A172 (cell line): Measurements from ENCODE around the gene IFI27L1. TPM values are rescaled to one million over a fixed set of nuclear protein-coding genes. Genes with fewer than 3 reads are reported as not detected.

Experiments used
- DNase-seq: peaks from one replicate; pipeline ENCODE4 v3.0.0-alpha.2; 2015; ENCODE audit warnings: low spot score
- total RNA-seq: library from RNA; depleted of rRNA; stranded (reverse); fragments of >200 nt; shearing (Covaris generic); gene quantifications from 2 replicates; pipeline ENCODE4 v1.2.3, GENCODE V29; 2014

Gene IFI27L1
- total RNA-seq, 1 experiment from 2014 or later, result 8.8 TPM

DNA sequence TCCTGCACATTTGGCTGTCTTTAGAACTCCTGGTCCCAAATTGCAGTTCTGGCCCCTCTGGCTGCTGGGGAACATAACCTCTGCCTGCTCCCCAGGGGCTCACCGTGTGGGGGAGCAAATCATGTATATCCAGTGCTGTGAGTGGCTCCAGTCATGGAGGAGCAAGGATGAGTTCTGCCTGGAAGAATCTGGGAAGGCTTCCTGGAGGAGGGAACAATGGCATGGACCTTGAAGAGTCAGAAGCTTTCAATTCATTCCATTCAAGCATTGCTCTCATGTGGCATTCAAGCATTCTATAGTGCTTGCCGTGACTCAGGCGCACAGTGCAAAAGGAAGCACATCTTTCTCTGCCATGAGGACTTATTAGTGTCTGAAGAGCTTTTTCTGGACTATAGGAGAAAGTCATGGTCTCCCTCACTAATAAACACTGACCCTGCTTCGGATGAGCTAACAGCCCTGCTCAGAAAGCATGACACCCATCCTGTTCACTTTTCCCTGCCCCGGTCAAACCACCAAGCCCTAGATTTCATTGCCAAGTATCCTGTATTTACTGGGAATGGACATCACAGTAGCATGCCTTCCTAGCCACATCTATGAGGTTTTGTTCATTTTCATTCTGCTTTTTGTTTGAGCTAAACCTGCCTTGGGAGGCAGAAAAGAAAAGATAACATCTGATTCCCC, 32.9 kb downstream of the IFI27L1 start:
- no peak for DNase-seq

DNA sequence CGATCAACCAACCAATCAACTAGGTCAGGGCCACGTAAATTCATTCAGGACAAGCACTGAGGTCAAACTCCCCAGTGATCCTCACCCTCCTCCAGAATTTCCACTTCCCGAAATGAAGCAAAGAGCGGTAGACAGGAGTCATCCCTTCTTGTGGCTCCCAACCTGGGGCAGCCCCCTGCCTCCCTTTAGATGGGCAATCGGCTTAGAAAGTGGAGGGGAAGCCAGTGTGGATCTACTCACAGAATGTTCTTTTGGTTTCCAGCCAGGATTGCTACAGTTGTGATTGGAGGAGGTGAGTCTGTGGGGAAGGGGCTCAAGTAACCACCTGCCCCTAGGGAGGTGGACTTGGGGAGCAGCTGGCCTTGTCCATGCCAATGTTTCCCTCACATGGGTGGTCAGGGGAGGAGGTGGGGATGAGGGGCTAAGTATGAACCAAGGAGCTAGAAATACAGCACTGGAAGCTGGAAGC, 33.5 kb downstream of the IFI27L1 start:
- no peak for DNase-seq

DNA sequence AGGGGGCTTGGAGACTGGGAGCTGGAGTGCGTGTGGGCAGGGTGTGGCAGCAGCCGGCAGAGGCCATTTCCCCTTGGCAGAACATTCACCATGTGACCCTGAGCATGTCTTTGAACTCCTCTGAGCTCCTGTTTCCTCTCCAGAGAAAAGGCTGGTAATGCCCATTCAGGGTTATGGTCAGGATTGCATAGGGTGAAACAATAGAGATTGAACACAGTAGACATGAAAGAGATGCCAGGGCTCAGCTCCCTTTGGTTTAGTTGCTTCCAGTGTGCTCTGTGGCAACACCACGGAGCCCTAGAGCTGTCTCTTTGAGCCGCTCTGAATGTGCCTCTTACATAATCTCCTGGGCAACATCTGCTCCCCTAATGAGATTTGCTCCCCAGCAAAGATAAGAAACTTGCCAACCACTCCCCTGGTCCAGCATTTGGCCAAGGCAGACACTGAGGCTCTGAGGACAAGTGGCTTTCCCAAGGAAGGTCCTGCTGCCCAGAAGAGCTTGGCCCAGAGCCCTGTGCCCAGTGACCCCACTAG, 34.0 kb downstream of the IFI27L1 start:
- no peak for DNase-seq

DNA sequence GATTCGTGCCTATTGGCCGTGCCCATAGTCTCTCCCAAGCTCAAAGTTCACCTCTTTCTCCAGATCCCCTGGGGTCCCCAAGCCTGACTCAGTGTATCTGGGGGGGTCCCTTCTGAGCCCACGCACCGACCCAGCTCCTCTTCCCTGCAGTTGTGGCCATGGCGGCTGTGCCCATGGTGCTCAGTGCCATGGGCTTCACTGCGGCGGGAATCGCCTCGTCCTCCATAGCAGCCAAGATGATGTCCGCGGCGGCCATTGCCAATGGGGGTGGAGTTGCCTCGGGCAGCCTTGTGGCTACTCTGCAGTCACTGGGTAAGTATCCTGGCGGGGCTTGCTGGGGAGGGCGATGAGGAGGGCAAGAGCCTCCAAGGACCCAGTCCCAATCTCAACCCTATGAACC, 34.5 kb downstream of the IFI27L1 start:
- DNase-seq, result no peak

DNA sequence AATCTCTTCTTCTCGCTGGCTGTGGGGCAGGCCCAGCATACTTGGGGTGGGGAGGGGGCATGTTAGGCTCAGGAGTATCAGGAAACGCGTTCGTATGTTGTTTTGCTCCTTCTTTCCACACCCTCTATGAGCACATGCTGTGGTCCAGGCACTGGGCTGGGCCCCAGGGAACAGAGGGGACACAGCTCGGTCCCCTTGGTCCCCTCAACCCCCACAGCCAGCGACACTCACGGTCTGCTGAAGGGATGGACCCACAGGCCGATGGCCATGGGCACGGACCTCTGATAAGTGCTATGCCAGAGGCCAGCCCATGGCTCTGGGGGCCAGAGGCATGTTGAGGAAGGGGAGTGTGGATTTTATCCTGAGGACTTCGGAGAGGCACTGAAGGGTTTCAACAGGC, 35.6 kb downstream of the IFI27L1 start:
- no peak for DNase-seq

DNA sequence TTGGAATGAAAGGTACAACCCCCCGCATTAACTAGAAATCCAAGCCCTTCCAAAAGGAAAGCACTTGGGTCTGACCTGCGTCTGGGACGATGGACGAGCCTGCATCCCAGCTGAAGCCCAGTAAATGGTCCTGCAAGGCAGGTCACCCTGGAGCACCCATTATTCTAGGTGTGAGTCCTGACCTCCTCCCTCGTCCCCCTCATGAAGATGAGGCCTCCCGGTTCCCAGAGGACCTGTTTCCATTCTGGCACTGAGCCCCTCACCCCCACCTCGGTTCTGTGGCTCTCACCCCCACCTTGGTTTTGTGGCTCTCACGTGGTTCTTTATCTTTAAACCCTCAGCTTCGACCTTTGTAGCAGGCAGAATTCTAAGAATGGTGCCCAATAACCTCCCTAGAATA, 36.7 kb downstream of the IFI27L1 start:
- DNase-seq, result no peak

DNA sequence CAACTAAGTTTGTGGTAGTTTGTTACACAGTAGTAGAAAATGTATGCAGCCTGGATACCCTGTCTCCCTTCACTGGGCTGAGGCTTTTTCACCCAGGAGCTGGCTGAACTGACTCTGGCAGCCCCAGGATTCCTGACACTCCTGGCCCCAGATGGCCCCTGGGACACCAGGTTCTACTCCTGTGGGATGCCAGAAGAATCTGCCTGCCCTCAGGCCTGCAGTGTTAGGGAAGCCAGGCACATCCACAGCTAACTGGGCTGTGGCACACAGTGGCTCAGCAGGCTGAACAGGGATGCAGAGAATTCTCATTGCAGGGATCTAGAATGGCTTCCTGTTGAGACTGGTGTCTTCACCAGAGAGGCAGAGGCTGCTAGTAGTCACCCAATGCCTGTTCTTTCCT, 38.0 kb downstream of the IFI27L1 start:
- DNase-seq, result no peak

DNA sequence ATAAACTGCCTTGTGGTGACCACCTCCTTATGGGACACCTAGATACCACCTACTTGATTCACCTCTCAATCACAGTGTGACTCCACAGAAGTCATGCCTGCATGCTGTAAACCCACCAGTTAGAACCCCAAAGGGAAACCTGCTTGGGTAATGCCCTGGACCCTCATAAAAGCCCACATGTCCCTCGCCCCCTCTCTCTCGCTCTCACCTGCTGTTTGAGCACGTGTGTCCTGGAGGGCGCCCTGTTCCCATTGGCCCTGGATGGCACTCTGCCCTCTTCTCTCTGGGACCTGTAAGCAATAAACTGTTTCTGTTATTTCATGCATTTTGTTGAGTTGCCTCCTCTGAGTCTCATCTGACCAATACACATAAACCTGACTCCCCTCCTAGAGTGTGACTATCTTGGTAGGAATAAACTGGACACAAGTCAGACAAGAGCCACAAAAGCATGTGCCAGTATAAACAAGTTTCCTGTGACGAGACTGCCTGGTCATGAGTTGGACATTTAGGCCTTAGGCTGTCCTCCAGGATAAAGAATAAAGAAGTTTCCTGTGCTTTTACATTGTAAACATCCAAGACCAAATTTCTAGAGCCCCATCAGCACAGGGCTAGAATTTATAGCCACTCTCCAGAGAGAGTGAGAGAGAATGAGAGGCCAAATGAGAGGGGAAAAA, 39.7 kb downstream of the IFI27L1 start:
- DNase-seq, result no peak

DNA sequence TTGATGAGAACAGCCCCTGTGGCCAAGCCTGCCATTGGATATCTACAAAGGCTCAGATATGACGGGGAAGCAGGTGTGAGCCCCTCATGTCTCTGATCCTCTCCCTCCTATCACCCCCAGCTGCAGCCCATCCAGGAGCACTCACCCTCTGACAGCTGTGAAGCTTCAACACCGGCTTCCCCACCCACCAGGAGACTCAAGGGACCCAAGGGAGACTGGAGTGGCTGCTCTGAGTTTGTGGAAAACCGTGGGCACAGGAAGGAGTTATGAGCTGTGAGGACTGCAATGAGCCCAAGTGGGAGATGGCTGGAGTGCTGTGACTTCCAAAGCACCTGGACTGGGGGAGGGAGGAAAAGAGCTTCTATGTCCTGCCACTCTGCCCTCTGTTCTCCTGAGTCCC, 40.4 kb downstream of the IFI27L1 start:
- DNase-seq, result no peak

DNA sequence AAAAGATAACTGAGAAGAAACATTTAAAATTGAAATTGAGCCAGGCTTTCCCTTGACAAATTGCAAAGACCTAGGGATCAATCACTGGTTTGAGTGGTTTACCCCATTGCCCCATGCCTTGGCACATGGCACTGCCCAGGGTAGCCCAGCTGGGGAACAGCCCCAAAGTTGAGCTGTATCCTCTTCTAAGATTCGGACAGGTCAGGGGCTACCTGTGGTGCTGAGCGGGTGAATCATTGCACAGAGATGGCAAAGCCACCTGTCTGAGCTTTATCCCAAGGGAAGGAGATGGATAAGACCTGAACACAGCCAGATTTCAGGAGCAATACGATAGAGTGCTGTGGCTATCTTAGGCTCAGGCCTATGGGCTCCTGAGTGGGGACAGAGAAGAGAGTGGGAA, 41.3 kb downstream of the IFI27L1 start:
- no peak for DNase-seq

DNA sequence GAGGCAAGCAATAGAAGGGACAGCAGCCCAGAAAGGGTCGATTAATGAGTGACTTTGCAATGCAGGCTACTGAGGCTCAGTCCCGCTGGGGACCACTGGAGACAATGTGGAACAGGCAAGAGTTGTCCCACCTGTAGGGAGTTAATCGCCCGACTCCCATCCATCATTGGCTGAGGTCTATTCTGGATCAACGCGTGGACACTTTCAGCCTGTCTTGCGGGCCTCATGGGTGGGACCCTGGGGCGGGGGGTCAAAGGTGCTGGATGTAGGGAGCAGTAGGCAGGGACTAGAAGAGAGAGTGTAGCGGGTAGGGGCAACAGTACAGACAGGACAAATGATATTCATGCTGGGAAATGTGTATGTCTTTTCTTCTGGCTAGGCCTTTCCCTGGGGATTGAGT, 42.2 kb downstream of the IFI27L1 start:
- DNase-seq, result no peak

DNA sequence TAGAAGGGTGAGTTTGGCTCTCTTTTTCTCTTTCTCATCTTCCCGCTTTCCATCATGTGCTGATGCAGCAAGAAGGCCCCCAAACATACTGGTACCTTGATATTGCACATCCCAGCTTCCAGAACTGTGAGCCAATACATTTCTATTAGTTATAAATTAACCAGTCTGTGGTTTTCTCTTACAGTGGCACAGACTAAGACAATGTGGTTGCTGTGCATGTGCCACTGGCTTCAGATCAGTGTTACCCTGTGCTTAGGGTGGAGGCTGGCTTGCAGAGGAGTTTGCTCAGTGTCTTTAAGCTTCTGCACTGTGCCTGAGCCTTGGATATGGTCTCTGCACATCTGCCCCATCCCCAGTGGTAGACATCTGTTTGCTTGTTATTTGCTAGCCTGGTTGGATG, 42.8 kb downstream of the IFI27L1 start:
- no peak for DNase-seq

DNA sequence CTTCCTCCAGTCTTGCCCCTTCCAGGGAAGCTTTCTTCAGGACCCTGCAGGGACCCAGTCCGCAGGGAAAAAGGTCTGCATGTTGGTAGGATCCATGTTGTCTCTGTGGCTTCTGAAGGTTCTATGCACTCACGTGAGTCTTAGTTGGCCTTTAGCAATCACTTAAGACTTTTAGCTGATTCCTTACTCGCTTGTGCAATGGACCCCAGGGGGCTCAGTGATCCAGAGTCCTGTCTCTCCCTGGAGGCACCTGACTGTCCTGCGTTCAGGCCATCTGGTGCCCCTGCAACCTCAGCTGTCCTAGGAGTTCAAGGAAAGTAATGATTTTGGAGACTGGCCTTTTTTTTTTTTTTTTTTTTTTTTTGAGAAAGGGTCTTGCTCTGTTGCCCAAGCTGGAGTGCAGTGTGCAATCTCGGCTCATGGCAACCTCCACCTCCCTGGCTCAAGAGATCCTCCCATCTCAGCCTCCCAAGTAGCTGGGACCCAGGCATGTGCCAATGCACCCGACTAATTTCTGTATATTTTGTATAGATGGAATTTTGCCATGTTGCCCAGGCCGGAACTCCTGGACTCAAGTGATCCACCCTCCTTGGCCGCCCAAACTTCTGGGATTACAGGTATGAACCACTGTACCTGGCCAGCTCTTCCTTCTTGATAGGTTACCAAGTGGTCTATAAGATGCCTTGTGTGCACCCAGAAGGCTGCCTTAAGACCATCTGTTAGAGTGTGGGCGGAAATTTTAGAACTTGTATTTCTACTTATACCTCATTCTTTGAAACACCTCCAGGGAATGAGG, 43.7 kb downstream of the IFI27L1 start:
- DNase-seq, result no peak

DNA sequence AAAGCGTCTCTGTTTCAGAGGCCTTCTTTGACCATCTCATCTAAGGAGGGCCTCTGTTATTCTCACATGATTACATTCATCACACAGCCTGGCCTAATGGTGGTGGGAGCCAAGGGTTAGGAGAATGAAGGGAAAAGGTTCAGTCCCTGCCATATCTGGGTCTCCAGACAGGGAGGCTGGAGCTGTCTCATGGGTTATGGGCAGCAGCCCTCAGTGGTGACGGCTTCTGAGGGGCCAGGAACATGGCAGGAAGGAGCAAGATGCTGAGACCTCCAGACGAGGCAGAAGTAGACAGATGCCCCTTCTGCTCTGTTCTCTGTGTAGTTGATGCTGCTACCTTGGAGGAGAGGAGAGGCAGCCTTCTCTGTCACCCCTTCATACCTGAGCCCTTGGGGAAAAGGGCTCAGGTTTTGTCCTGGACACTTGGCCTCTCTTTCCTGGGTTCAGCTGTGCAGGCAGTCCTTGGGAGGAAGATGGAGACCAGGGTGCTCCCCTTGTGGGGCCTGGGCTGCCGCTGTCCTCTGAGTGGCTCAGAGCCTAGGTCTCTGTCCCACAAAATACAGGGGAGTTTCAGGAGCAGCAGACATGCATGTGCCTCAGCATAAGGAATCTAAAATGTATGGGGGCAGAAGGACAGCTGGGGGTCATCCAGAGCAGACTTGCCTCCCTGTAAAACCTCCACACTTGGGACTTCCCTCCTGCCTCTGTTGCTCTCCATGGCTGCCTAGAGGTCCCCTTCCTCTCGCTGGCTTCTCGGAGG, 44.7 kb downstream of the IFI27L1 start:
- no peak for DNase-seq

DNA sequence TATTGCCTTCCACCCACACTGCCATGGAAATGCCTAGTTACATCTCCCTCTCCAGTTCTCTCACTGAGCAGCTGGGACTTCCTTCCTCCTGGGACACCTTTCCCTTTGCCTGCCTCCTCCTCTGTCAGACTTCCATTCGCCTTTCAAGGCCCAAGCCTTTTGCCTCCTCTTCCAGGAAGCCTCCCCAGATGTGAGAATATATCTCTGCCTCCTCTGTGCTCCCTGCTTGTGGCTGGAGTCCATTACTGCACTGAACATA, 45.2 kb downstream of the IFI27L1 start:
- DNase-seq, result no peak

DNA sequence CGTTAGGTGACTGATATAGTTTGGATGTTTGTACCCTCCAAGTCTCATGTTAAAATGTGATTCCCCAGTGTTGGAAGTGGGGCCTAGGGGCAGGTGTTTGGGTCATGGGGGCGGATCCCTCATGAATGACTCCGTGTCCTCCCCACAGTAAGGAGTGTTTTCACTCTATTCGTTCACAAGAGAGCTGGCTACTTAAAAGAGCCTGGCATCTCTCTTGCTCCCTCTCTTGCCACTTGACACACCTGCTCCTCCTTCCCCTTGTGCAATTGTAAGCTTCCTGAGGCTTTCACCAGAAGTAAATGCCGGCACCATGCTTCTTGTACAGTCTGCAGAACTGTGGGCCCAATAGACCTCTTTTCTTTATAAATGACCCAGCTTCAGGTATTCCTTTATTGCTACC, 45.7 kb downstream of the IFI27L1 start:
- DNase-seq, result no peak

DNA sequence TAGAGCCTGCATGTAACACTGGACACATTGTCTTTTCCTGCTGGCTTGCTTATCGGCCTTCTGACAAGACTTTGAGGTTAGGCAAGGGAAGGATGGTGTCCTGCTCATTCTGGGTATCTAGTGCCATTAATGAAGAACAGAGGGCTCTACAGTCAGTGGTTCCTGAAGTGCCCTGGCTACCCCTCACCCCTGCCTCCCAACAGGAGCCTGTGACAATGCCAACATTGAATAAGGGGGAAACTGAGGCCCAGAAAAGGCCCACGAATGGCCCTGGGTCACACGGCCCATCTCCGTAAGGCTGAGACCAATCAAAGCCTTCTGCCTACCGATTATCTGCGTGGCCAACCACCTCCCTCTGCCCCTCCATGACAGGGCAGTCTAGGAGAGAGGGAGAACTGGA, 46.2 kb downstream of the IFI27L1 start:
- DNase-seq, result no peak

DNA sequence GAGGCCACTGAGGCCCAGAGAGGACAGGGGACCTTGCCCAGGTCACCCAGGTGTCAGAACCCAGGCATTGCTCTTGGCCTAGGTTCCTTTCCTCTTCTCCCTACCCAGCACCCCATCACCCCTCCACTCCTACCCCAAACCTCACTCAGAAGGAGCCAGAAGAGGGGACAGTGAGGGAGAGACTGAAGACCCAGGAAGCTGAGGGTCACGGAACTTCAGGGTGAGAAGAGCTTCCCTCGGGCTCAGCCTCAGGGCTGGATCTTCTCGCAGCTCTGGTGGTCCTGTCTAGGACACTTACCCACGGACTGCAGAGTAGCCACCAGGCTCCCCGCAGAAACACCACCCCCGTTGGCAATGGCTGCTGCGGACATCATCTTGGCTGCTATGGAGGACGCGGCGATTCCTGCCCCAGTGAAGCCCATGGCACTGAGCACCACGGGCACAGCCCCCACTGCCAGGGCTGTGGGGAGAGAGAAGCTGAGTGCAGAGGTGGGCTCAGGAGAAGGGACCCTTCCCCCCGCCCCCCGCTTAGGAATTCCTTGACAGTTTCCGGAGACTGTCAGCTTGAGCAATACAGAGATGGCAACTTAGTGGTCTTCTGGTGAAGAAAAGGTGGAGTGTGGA, 47.2 kb downstream of the IFI27L1 start:
- DNase-seq, result no peak

DNA sequence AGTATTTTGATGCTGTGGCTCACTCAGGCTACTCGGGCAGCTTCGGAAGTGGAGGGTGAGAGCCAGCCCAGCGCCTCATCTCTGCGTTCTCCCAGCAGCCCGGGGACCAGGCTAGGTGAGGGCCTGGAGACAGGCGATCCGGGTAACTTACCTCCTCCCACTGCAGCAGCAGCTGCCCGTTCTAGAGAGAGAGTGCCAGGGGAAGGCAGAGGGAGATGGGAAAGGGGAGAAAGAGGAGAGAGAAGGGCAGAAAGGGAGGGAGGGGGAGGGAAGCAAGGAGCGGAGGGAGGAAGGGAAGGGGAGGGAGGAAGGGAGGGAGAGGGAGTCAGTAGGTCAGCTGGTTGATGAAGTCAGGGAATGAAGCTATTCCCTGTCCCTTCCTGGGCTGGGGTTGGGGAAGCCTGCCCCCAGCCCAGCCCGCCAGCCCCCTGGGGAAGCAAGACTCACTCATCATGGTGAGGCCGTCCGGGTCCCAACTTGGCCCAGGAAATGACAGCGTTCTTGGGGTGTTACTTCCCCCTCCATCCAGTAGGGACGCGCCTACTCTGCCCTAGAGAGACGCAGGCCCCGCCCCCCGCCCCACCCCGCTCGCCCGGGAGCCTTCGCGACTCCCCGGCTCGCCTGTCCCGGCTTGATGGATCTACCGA, 48.1 kb downstream of the IFI27L1 start, which contains the start of gene IFI27L2:
IFI27L2 (minus strand) TSS at position 494 of the 647 bp plus-strand sequence; CDS start at position 454, 40 bp downstream.
- peak; percentile 74 for DNase-seq

DNA sequence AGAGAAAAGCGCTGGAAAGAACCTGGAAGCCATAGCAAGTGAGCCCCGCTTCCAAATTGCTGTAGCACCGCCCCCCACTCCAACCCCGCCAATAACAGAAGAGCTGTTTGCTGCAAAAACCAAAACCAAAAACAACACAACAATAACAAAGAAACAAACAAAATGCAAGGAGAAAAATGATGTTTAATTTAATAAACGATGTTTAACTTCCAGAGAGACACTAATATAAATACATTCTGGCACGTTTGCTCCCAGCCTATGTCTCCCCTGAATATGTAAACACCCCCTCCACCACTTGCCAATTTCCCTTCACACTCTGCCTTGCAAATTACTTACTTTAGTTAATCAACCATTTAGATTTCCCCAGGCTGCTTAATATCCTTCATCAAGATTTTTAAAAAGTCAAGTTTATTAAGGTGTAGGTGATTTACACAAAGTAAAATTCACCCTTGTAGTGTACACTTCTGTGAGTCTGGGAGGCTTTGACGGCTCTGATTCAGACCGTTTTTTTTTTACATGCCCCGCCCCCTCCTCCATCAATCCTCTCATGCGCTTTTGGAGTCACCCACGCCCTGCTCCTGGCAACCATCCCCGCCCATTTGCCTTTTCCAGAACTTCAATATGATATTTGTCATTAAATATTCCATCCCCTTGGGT, 48.8 kb downstream of the IFI27L1 start:
- peak; percentile 45 for DNase-seq
